GM10266 (cell line): ENCODE data around the gene SULT2B1.

Source experiments
- DNase-seq: peaks from one replicate; pipeline ENCODE4 v3.0.0; 2012; ENCODE audit errors: extremely low spot score
- TF ChIP-seq, protein P1 (sequence below): IDR thresholded peaks from 2 replicates; pipeline ENCODE4 v1.5.1; 2012; ENCODE audit warnings: mild to moderate bottlenecking, low read depth; ENCODE audit not compliant: control insufficient read depth, insufficient read depth; ENCODE audit errors: missing control alignments

Gene SULT2B1

DNA sequence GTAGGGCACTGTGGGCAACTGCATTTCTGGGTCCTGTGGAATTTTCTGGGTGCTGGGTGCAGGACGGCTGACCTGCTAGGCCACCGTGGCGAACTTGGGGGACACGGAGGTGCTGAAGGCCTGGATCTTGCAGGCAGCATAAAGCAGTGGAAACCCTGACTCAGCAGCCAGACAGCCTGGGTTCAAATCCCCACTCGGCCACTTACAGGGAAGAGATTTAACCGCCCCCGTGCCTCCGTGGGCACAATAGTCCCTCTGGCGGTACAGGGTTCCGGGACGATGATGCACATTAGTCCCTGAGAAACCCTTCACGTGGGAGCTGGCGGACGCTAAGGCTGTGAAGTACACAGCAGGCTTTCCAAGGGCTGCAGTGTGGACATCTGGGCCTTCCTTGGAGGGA lies 59.9 kb downstream of the SULT2B1 start:
- DNase-seq = no peak
- TF ChIP-seq, protein P1, sequence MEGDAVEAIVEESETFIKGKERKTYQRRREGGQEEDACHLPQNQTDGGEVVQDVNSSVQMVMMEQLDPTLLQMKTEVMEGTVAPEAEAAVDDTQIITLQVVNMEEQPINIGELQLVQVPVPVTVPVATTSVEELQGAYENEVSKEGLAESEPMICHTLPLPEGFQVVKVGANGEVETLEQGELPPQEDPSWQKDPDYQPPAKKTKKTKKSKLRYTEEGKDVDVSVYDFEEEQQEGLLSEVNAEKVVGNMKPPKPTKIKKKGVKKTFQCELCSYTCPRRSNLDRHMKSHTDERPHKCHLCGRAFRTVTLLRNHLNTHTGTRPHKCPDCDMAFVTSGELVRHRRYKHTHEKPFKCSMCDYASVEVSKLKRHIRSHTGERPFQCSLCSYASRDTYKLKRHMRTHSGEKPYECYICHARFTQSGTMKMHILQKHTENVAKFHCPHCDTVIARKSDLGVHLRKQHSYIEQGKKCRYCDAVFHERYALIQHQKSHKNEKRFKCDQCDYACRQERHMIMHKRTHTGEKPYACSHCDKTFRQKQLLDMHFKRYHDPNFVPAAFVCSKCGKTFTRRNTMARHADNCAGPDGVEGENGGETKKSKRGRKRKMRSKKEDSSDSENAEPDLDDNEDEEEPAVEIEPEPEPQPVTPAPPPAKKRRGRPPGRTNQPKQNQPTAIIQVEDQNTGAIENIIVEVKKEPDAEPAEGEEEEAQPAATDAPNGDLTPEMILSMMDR = no peak

DNA sequence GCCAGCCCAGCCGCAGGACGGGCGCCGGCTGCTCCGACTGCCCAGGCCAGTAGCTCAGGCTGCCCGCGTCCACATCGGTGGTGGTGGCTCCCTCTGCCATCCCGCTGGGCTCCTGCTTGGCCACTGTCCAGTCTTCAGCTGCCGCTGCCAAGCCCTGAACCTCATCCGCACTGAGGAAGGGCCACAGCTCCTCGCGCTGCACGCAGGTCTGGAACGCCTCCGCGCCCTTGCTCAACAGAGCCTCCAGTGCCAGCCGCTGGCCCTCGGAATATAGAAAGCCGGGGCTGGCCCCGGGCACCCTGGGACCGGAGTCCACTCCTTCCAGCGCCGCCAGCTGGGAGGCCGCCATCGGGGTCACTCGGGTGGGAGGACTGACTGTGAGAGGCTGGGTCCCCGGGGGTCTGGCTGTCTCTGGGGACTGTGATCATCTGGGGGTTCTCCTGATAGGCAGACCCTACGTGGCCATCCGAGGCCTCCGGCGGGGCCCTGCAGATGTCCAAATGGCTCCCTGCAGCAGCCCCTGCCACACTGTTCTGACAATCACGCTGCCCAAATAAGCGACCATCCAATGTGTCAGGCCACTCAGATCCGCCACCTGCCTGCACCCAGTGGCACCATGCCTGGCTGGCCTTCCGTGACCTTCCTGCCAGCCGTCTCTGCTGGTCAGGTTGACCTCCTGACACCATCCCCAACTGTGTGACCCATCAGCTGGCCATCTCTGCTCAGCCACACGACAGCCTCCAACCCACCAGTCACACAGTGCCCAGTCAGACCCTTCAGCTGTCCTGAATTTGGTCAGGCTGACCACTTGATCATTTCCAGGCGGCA lies 61.3 kb downstream of the SULT2B1 start:
- TF ChIP-seq, protein P1 = no peak
- no peak for DNase-seq

DNA sequence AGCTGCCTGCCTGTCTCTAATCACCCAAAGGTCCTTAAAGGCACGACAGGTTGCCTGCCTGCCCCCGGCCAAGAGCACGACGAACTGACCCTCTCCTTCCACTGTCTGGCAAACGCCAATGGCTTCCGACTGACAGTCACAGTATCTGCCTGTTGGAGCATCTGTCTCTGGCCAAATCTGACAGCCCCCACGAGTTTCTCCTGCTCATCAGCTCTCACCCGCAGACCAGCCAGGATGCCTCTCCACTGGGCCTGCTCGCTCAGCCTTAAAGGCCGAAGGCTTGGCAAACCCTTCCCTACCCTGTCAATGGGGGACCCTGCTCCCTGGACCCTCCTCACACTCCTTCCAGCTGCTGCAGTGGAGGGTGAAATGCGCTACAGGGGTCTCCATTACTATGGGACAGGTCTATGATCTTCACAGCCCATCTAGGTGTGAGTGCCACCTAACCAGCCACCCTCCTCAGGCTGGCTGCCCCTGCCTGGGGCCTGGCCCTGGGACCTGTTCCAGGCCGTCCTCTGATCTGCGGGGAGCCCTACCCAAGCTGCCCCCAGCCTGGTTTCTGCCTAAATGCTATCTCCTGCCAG lies 62.0 kb downstream of the SULT2B1 start:
- DNase-seq = no peak
- TF ChIP-seq, protein P1 = no peak

DNA sequence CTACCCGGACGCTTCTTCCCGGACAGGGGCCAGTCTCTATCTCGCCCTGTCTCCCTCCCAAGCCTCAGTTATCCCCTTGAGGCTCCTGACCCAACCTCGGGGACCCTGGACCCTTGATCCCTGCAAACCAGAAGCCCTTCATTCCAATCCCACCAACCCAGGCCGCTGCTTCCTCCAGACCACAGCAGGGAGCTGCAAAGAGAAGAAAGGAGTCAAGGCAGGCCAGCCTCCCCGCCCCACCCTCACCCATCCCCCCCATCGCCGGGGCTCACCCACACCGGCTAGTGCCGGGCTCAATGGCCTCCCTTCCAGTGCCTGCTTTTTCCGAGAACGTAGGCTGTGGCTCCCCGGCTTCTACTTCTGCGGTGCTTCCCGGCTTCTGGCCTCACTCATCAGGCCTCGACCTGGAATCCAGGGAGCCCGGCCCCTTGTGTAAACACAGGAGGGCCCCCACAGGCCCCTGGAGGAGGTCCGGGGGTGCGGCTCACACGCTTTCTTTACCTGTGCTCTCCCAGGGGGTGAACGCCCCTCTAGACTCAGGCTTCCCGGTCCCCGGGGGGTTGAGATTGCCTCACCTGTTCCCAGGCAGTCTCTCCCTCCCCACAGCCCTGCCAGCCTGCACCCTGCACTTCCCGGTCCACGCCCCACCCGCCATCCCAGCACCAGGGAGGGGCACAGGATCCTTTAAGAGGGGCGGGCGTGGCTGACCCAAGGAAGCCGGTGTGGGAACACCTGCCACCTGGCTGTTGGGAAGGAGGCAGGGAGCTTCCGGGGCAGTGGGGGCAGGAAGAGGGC lies 62.7 kb downstream of the SULT2B1 start, which contains the start of gene FAM83E:
TSS of gene FAM83E (minus strand) at position 641 of the 795 bp plus-strand sequence. CDS start 1,704 bp downstream, outside the sequence.
- TF ChIP-seq, protein P1 = no peak

DNA sequence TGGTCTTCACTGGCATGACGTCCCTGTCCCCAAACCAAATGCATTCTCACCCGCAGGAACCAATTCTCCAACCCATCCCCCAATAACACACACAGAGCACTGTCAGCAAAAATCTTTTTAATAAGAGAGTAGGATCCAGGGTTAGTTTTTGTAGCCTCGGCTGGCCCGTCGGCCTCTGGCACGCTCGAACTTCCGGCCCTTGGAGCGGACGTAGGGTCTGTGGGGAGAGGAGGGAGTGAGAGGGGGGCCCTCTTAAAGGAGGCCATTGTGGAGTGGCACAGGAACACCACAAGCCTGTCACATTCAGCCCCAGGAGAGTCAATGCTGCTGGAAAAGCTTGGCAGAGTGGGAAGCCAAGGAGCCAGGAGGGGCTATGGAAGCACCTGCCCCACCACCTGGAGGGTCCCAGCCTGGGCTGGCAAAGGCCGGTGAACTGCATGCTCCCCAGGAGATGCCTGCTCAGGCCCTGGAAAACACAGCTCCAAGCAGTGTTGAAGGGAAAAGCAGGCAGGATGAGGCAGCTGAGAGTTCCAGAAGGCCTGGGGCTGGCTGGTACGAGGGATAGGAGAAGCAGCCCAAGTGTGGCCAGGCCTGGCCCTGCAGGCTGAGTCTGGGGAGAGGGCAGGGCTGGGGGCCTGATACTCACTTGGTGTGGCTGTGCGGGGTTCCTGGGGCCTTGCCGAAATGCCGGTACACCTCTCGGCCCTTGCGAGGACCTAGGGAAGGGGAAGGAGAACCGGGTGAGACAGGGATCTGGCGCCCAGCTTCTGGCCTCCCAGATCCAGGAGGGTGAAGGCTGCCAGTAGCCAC lies 63.5 kb downstream of the SULT2B1 start:
- TF ChIP-seq, protein P1 = no peak
- DNase-seq = no peak

More for the DNA sequence above, 62.7 kb downstream of the SULT2B1 start, which contains the start of gene FAM83E:
- no peak for DNase-seq

DNA sequence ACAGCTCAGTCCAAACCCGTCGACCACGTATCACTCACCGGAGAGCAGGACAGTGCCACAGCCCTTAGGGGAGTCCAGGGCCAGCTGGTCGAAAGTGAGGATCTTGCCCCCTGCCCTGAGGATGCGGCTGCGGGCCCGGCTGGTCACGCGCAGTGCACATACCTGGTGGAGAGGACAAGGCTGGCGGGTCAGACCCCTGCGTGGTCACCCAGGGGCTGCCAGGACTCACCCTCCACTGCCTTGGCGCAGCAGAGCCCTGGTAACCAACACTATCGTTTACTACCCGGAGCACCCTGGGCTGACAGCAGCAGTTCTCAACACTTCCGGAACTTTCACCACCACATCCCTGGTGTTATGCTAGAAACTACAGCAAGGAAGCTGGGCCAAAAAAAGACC lies 64.1 kb downstream of the SULT2B1 start:
- DNase-seq = no peak
- TF ChIP-seq, protein P1 = no peak
